ENCODE results near the gene RFTN1. TPM values are rescaled to one million over a fixed set of nuclear protein-coding genes. Genes with fewer than 3 reads are reported as not detected.
"Not testable (repeated sequence)": the region's sequence is repeated elsewhere in the genome, so short reads cannot be mapped to it uniquely, and the experiment has no call there.

Gene RFTN1
- total and polyA plus RNA-seq, 9 donors: 25.2 to 63.1 (median 46.4) TPM

DNA sequence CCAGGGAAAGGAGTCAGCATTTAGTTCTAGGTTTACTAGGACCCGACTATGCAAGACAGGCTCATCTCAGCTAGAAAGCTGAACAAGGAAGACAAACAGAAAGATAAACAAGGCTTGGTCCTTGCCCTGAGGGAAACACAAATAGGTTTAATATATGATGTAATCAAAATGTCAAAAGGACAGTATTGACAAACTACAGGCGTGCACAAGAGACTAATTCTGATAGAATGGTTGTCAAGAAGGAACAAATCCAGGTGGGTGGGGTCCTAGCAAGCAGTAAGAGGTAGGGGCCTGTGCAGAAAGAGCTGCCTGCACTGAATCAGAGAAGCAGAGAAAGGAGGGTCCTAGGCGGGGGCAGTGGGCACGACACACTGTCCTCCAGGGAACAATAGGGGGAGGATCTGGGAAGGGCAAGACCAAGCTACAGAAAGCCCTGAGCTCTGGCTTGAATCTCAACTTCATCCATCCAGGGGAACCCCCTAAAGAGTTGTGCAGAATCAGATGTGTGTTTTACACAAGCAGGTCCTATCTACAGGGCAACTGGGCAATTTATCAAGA is 23.4 kb downstream of the RFTN1 start:
- 82 to 88% (median 86%) methylated on average over 4 of the region's 4 CpGs for WGBS, 3 donors
- Histone ChIP-seq H3K4me1 (ENCODE audit: insufficient read depth) (peaks cover 4% of the 10 kb centered on the region), H3K27me3 (no peaks in the 10 kb centered on the region), H3K36me3 (no peaks in the 10 kb centered on the region), H3K27ac (no peak overlapping the region), H3K4me3 (no peak overlapping the region), H3K9me3 (no peaks in the 10 kb centered on the region)
- no peak for DNase-seq
- intact Hi-C loops (cut with DNase I): no loop called here
- no peak for TF ChIP-seq EP300 (IDR thresholded peaks at IDR 0.05)
- TF ChIP-seq, protein P1, sequence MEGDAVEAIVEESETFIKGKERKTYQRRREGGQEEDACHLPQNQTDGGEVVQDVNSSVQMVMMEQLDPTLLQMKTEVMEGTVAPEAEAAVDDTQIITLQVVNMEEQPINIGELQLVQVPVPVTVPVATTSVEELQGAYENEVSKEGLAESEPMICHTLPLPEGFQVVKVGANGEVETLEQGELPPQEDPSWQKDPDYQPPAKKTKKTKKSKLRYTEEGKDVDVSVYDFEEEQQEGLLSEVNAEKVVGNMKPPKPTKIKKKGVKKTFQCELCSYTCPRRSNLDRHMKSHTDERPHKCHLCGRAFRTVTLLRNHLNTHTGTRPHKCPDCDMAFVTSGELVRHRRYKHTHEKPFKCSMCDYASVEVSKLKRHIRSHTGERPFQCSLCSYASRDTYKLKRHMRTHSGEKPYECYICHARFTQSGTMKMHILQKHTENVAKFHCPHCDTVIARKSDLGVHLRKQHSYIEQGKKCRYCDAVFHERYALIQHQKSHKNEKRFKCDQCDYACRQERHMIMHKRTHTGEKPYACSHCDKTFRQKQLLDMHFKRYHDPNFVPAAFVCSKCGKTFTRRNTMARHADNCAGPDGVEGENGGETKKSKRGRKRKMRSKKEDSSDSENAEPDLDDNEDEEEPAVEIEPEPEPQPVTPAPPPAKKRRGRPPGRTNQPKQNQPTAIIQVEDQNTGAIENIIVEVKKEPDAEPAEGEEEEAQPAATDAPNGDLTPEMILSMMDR (IDR thresholded peaks at IDR 0.05): no peak

DNA sequence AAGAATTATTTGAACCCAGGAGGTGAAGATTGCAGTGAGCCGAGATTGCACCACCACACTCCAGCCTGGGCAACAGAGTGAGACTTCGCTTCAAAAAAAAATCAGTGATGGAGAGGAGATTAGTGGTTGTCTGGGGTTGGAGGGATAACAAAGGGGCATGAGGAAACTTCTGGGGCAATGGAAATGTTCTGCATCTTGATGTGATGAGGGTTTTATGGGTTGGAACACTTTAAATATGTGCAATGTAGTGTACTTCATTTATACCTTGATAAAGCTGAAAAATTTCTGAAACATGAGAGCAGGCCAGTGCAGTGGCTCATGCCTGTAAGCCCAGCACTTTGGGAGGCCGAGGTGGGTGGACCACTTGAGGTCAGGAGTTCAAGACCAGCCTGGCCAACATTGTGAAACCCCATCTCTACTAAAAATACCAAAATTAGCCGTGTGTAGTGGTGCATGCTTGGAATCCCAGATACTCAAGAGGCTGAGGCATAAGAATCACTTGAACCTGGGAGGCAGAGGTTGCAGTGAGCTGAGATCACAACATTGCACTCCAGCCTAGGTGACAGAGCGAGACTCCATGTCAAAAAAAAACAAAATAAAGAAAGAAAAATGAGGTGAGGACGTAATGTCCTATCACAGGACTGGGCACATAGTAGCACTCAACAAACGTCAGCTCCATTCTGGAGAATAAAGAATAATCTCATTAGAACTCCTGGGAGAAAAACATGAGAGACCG is 24.0 kb downstream of the RFTN1 start:
- H3K9me3 ChIP-seq; H3K27ac ChIP-seq; H3K4me1 ChIP-seq (ENCODE audit: insufficient read depth); DNase-seq; H3K36me3 ChIP-seq; H3K4me3 ChIP-seq; H3K27me3 ChIP-seq; intact Hi-C loops (cut with DNase I): not testable (repeated sequence)
- WGBS, 3 donors: 83 to 88% (median 86%) methylated on average over 8 of the region's 8 CpGs

DNA sequence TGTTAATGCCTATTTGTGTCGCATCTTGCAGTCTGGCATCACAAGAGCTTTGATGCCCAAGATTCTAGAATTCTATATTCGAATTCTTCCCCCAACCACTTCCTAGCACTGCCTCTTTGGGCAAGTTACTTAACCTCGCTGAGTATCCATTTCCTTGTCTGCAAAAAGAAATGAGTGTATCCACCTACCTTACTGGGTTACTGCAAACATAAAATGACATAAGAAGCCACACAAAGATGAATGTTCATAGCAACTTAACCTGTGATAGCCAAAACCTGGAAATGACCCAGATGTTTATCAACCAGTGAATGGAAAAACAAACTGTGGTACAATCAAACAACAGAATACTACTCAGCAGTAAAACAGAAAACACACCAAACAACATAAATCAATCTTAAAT is 24.9 kb downstream of the RFTN1 start:
- H3K4me3 ChIP-seq: no peak overlapping the region
- H3K4me1 ChIP-seq (ENCODE audit: insufficient read depth): peaks cover 6% of the 10 kb centered on the region
- 95 to 97% (median 97%) methylated on average over 3 of the region's 3 CpGs for WGBS, 3 donors
- no peak overlapping the region for H3K27ac ChIP-seq
- no peak for DNase-seq
- intact Hi-C loops (cut with DNase I): no loop called here
- TF ChIP-seq POLR2A (IDR thresholded peaks at IDR 0.05) (no peak), EP300 (IDR thresholded peaks at IDR 0.05) (no peak)
- TF ChIP-seq, protein P1 (IDR thresholded peaks at IDR 0.05): no peak
- no peaks in the 10 kb centered on the region for H3K36me3 ChIP-seq
- no peaks in the 10 kb centered on the region for H3K9me3 ChIP-seq
- no peaks in the 10 kb centered on the region for H3K27me3 ChIP-seq

DNA sequence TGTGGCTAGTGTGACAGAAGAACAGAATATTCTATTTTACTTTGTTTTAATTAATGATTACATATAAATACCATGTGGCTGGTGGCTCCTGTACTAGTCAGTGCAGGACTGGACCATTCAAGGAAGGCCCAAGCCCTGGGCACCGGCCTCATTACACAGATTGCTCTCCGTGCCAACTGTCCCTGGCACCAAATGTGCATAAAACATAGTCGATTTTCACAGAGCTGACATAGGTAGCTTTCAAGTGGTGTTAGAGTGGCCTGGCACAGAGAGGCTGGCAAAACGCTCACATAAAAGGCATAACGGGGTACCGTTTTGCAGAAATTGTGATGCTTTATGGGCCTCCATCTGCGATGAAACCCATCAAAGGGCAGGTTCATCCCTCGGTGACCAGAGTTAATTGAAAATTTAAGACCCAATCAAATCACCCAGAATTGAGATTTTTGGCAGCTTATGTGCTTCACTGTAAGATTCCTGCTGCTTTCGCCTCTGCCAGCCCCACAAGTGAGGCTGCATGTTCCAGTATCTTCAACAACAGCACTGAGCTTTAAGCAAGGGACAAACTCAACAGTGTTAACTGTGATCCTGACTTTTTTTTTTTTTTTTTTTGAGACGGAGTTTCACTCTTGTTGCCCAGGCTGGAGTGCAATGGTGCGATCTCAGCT is 25.9 kb downstream of the RFTN1 start:
- no peaks in the 10 kb centered on the region for H3K9me3 ChIP-seq
- H3K4me1 ChIP-seq (ENCODE audit: insufficient read depth): peaks cover 9% of the 10 kb centered on the region
- H3K27me3 ChIP-seq: no peaks in the 10 kb centered on the region
- H3K27ac ChIP-seq: no peak overlapping the region
- TF ChIP-seq, protein P1 (IDR thresholded peaks at IDR 0.05): no peak
- TF ChIP-seq EP300 (IDR thresholded peaks at IDR 0.05): no peak
- TF ChIP-seq POLR2A (IDR thresholded peaks at IDR 0.05): no peak
- DNase-seq: no peak
- intact Hi-C loops (cut with DNase I): no loop called here
- no peak overlapping the region for H3K4me3 ChIP-seq
- H3K36me3 ChIP-seq: no peaks in the 10 kb centered on the region
- WGBS, 3 donors: 92 to 97% (median 93%) methylated on average over 11 of the region's 11 CpGs

Measured in ovary (tissue), 9 donors.